Lung (tissue), 12 donors: ENCODE results near the gene KANK4. TPM values are rescaled to one million over a fixed set of nuclear protein-coding genes. Genes with fewer than 3 reads are reported as not detected.

Experiments used
- ATAC-seq: fragments of 200-7000 bp; cut with Tn5 transposase; one replicate; pipeline ENCODE4 v1.9.1; 2020; ENCODE audit warnings: moderate number of reproducible peaks; ENCODE audit not compliant: insufficient read depth, low FRiP score
- DNase-seq, 3 donors: peaks; one replicate each; pipeline ENCODE4 v3.0.0-alpha.2; 2013 to 2017
- H3K27ac ChIP-seq, 2 donors: one replicate each; pipeline ENCODE4 v1.5.1; 2013; ENCODE audit warnings: mild to moderate bottlenecking in 2 of 2, moderate library complexity in 2 of 2, control low read depth in 1 of 2, inconsistent platforms in 1 of 2, low read depth in 1 of 2, low read length in 1 of 2
- H3K27me3 ChIP-seq, 3 donors: one replicate each; pipeline ENCODE4 v1.5.1; 2013; ENCODE audit warnings: low read length in 2 of 3; ENCODE audit not compliant: control insufficient read depth in 3 of 3, insufficient read depth in 3 of 3
- H3K36me3 ChIP-seq, 4 donors: one replicate each; pipeline ENCODE4 v1.5.1; 2013; ENCODE audit warnings: low read length in 4 of 4, mild to moderate bottlenecking in 1 of 4, moderate library complexity in 1 of 4; ENCODE audit not compliant: control insufficient read depth in 4 of 4, insufficient read depth in 4 of 4
- H3K4me1 ChIP-seq, 5 donors: one replicate each; pipeline ENCODE4 v1.5.1; 2013; ENCODE audit warnings: low read length in 5 of 5, mild to moderate bottlenecking in 2 of 5, moderate library complexity in 1 of 5; ENCODE audit not compliant: control insufficient read depth in 5 of 5, insufficient read depth in 5 of 5
- H3K4me3 ChIP-seq: one replicate; pipeline ENCODE4 v1.5.1; 2013; ENCODE audit warnings: mild to moderate bottlenecking, control low read depth, moderate library complexity
- H3K9ac ChIP-seq, 2 donors: one replicate each; pipeline ENCODE4 v1.5.1; 2013; ENCODE audit warnings: low read length in 2 of 2, control low read depth in 1 of 2; ENCODE audit not compliant: insufficient read depth in 1 of 2
- H3K9me3 ChIP-seq, 4 donors: one replicate each; pipeline ENCODE4 v1.5.1; 2013; ENCODE audit warnings: low read length in 3 of 4, mild to moderate bottlenecking in 1 of 4, moderate library complexity in 1 of 4; ENCODE audit not compliant: control insufficient read depth in 4 of 4, insufficient read depth in 3 of 4
- WGBS, 2 donors: extraction: QIAGEN DNeasy Blood & Tissue Kit; methylation state at CpG; one replicate each; pipeline ENCODE4 v1.1.7; 2013; 5-methylcytosine and 5-hydroxymethylcytosine counted together
- polyA plus RNA-seq, 2 donors: library from polyadenylated mRNA; stranded (reverse); fragments of 200-250 nt; gene quantifications; one replicate each; pipeline ENCODE4 v1.2.1, GENCODE V29; 2013
- total RNA-seq, 2 donors: library from RNA; depleted of rRNA in 1 of 2; stranded (reverse); fragments of >200 nt in 1 of 2; gene quantifications; one replicate each; pipeline ENCODE4 v1.2.1, GENCODE V29; 2014 to 2021
- TF ChIP-seq, protein P1 (sequence below): IDR thresholded peaks from 2 replicates; pipeline ENCODE4 v1.5.1; 2012; ENCODE audit warnings: mild to moderate bottlenecking; ENCODE audit errors: control extremely low read depth, extremely low read depth
- donor health status: control.
- donor health status: control.
- donor health status: Bipolar disorder and iron deficiency.
- donor health status: healthy.
- donor health status: DM: yes; HTN: yes; CAD: no.

Gene KANK4
- total and polyA plus RNA-seq, 4 donors = 0.10 to 11.4 (median 0.99) TPM

DNA sequence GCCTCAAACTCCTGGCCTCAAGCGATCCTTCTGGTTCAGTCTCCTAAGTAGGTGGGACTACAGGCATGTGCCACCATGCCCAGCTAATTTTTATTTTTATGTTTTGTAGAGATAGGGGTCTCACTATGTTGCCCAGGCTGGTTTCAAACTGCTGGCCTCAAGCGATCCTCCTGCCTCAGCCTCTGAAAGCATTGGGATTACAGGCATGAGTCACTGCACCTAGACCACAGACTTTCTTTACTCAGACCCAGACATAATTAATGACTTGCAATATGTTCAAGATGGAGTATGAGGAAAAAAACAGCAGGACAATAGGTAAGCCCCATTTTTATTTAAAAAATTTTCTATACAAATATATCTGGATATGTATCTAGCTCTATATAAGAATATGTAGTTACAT lies 13.2 kb downstream of the KANK4 start:
- Histone ChIP-seq H3K36me3 (no peaks in the 10 kb centered on the region), H3K27me3 (no peaks in the 10 kb centered on the region), H3K4me3 (no peak overlapping the region), H3K9ac (no peak overlapping the region), H3K27ac (no peak overlapping the region), H3K9me3 (no peaks in the 10 kb centered on the region), H3K4me1 (peaks cover 0 to 3% (median 0%) of the 10 kb centered on the region in 5 donors)
- ATAC-seq (no peak), DNase-seq (no peak)
- WGBS, 2 donors = 94 to 95% methylated on average over 2 of the region's 2 CpGs
- TF ChIP-seq, protein P1, sequence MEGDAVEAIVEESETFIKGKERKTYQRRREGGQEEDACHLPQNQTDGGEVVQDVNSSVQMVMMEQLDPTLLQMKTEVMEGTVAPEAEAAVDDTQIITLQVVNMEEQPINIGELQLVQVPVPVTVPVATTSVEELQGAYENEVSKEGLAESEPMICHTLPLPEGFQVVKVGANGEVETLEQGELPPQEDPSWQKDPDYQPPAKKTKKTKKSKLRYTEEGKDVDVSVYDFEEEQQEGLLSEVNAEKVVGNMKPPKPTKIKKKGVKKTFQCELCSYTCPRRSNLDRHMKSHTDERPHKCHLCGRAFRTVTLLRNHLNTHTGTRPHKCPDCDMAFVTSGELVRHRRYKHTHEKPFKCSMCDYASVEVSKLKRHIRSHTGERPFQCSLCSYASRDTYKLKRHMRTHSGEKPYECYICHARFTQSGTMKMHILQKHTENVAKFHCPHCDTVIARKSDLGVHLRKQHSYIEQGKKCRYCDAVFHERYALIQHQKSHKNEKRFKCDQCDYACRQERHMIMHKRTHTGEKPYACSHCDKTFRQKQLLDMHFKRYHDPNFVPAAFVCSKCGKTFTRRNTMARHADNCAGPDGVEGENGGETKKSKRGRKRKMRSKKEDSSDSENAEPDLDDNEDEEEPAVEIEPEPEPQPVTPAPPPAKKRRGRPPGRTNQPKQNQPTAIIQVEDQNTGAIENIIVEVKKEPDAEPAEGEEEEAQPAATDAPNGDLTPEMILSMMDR = no peak

- Histone ChIP-seq H3K4me1 (peaks cover 0 to 3% (median 0%) of the 10 kb centered on the region in 5 donors), H3K36me3 (no peaks in the 10 kb centered on the region), H3K9me3 (no peaks in the 10 kb centered on the region), H3K27me3 (no peaks in the 10 kb centered on the region), H3K4me3 (no peak overlapping the region), H3K9ac (no peak overlapping the region), H3K27ac (no peak overlapping the region)
- no peak for DNase-seq
- no peak for ATAC-seq
- TF ChIP-seq, protein P1 = no peak
- 78 to 82% methylated on average over 7 of the region's 7 CpGs for WGBS, 2 donors
These were observed 14.3 kb downstream of the KANK4 start for GRCh38 chr1:62304975-62305374.

GRCh38 chr1:62304515-62304914 lies 14.7 kb downstream of the KANK4 start:
- H3K36me3 ChIP-seq = no peaks in the 10 kb centered on the region
- 93 to 97% methylated on average over 7 of the region's 7 CpGs for WGBS, 2 donors
- H3K27ac ChIP-seq = no peak overlapping the region
- no peak for DNase-seq
- H3K9ac ChIP-seq = no peak overlapping the region
- TF ChIP-seq, protein P1 = no peak
- H3K27me3 ChIP-seq = no peaks in the 10 kb centered on the region
- peaks cover 0 to 3% (median 0%) of the 10 kb centered on the region in 5 donors for H3K4me1 ChIP-seq
- no peak overlapping the region for H3K4me3 ChIP-seq
- peaks cover 0 to 1% (median 0%) of the 10 kb centered on the region in 4 donors for H3K9me3 ChIP-seq
- ATAC-seq = no peak
